ENCODE results near the gene VANGL1. TPM values are rescaled to one million over a fixed set of nuclear protein-coding genes. Genes with fewer than 3 reads are reported as not detected.

Gene VANGL1
- total and polyA plus RNA-seq, 4 donors: 2.5 to 6.8 (median 3.5) TPM

DNA sequence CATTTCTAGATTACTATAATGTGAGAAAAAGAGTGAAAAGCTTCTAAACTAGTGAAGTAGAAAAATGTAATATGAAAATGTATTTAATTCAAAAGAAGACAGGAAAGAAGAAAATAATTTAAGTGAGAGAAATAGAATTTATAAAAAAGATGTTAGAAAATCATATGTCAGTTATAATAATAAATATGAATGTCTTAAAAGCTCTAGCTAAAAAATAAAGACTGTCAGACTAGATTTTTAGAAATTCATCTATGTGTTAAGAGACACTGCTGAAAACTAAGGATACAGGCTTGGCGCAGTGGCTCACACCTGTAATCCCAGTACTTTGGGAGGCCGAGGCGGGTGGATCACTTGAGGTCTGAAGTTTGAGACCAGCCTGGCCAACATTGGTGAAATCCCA, 37.3 kb upstream of the VANGL1 start:
- Histone ChIP-seq H3K4me1 (ENCODE audit: control insufficient read depth in 4 of 4, insufficient read depth in 4 of 4, low read length in 3 of 4) (no peaks in the 10 kb centered on the region), H3K36me3 (ENCODE audit: control insufficient read depth in 4 of 4, insufficient read depth in 3 of 4, low read depth in 1 of 4, low read length in 3 of 4) (no peaks in the 10 kb centered on the region), H3K9ac (ENCODE audit: low read depth in 1 of 2, low read length in 2 of 2) (no peak overlapping the region), H3K27ac (ENCODE audit: low read depth in 1 of 2, low read length in 2 of 2) (no peak overlapping the region), H3K4me3 (ENCODE audit: low read depth in 1 of 3, low read length in 3 of 3) (no peak overlapping the region), H3K9me3 (ENCODE audit: control insufficient read depth in 4 of 4, low read length in 3 of 4) (no peaks in the 10 kb centered on the region), H3K27me3 (ENCODE audit: control insufficient read depth in 4 of 4, insufficient read depth in 4 of 4, low read length in 3 of 4) (no peaks in the 10 kb centered on the region)
- 93% methylated on average over 3 of the region's 3 CpGs for WGBS
- no peak for DNase-seq (ENCODE audit: low spot score)
- TF ChIP-seq, protein P1, sequence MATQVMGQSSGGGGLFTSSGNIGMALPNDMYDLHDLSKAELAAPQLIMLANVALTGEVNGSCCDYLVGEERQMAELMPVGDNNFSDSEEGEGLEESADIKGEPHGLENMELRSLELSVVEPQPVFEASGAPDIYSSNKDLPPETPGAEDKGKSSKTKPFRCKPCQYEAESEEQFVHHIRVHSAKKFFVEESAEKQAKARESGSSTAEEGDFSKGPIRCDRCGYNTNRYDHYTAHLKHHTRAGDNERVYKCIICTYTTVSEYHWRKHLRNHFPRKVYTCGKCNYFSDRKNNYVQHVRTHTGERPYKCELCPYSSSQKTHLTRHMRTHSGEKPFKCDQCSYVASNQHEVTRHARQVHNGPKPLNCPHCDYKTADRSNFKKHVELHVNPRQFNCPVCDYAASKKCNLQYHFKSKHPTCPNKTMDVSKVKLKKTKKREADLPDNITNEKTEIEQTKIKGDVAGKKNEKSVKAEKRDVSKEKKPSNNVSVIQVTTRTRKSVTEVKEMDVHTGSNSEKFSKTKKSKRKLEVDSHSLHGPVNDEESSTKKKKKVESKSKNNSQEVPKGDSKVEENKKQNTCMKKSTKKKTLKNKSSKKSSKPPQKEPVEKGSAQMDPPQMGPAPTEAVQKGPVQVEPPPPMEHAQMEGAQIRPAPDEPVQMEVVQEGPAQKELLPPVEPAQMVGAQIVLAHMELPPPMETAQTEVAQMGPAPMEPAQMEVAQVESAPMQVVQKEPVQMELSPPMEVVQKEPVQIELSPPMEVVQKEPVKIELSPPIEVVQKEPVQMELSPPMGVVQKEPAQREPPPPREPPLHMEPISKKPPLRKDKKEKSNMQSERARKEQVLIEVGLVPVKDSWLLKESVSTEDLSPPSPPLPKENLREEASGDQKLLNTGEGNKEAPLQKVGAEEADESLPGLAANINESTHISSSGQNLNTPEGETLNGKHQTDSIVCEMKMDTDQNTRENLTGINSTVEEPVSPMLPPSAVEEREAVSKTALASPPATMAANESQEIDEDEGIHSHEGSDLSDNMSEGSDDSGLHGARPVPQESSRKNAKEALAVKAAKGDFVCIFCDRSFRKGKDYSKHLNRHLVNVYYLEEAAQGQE (IDR thresholded peaks at IDR 0.05): no peak
- TF ChIP-seq TAF1 (conservative IDR thresholded peaks at IDR 0.05) (no peak), JUND (IDR thresholded peaks at IDR 0.05) (no peak), EGR1 (IDR thresholded peaks at IDR 0.05; ENCODE audit: low read depth in 2 of 2) (no peak), NR2F2 (IDR thresholded peaks at IDR 0.05) (no peak), GABPA (IDR thresholded peaks at IDR 0.05 in 1 of 2, conservative IDR thresholded peaks at IDR 0.05 in 1 of 2) (no peak), HNF4A (conservative IDR thresholded peaks at IDR 0.05) (no peak), FOXA1 (IDR thresholded peaks at IDR 0.05) (no peak), YY1 (IDR thresholded peaks at IDR 0.05) (no peak), FOXA2 (IDR thresholded peaks at IDR 0.05) (no peak), HNF4G (IDR thresholded peaks at IDR 0.05) (no peak), RAD21 (IDR thresholded peaks at IDR 0.05) (no peak), SP1 (IDR thresholded peaks at IDR 0.05) (no peak), RXRA (IDR thresholded peaks at IDR 0.05) (no peak)
- TF ChIP-seq, protein P2, sequence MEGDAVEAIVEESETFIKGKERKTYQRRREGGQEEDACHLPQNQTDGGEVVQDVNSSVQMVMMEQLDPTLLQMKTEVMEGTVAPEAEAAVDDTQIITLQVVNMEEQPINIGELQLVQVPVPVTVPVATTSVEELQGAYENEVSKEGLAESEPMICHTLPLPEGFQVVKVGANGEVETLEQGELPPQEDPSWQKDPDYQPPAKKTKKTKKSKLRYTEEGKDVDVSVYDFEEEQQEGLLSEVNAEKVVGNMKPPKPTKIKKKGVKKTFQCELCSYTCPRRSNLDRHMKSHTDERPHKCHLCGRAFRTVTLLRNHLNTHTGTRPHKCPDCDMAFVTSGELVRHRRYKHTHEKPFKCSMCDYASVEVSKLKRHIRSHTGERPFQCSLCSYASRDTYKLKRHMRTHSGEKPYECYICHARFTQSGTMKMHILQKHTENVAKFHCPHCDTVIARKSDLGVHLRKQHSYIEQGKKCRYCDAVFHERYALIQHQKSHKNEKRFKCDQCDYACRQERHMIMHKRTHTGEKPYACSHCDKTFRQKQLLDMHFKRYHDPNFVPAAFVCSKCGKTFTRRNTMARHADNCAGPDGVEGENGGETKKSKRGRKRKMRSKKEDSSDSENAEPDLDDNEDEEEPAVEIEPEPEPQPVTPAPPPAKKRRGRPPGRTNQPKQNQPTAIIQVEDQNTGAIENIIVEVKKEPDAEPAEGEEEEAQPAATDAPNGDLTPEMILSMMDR (IDR thresholded peaks at IDR 0.05; ENCODE audit: low read depth, low read length, missing input control): no peak
- TF ChIP-seq, protein P3, sequence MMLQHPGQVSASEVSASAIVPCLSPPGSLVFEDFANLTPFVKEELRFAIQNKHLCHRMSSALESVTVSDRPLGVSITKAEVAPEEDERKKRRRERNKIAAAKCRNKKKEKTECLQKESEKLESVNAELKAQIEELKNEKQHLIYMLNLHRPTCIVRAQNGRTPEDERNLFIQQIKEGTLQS (IDR thresholded peaks at IDR 0.05): no peak
- TF ChIP-seq, protein P4, sequence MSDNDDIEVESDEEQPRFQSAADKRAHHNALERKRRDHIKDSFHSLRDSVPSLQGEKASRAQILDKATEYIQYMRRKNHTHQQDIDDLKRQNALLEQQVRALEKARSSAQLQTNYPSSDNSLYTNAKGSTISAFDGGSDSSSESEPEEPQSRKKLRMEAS (IDR thresholded peaks at IDR 0.05): no peak
- TF ChIP-seq, protein P5, sequence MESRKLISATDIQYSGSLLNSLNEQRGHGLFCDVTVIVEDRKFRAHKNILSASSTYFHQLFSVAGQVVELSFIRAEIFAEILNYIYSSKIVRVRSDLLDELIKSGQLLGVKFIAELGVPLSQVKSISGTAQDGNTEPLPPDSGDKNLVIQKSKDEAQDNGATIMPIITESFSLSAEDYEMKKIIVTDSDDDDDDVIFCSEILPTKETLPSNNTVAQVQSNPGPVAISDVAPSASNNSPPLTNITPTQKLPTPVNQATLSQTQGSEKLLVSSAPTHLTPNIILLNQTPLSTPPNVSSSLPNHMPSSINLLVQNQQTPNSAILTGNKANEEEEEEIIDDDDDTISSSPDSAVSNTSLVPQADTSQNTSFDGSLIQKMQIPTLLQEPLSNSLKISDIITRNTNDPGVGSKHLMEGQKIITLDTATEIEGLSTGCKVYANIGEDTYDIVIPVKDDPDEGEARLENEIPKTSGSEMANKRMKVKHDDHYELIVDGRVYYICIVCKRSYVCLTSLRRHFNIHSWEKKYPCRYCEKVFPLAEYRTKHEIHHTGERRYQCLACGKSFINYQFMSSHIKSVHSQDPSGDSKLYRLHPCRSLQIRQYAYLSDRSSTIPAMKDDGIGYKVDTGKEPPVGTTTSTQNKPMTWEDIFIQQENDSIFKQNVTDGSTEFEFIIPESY (IDR thresholded peaks at IDR 0.05): no peak

All from liver (tissue), 9 donors.